ENCODE data around the gene PI4K2A. TPM values are rescaled to one million over a fixed set of nuclear protein-coding genes. Genes with fewer than 3 reads are reported as not detected.

PI4K2A gene
- total and polyA plus RNA-seq, 2 of the 13 experiments (the other 11 are each of a cell fraction or from before 2014, with no cell fraction given), result 10.9 to 14.3 TPM

DNA sequence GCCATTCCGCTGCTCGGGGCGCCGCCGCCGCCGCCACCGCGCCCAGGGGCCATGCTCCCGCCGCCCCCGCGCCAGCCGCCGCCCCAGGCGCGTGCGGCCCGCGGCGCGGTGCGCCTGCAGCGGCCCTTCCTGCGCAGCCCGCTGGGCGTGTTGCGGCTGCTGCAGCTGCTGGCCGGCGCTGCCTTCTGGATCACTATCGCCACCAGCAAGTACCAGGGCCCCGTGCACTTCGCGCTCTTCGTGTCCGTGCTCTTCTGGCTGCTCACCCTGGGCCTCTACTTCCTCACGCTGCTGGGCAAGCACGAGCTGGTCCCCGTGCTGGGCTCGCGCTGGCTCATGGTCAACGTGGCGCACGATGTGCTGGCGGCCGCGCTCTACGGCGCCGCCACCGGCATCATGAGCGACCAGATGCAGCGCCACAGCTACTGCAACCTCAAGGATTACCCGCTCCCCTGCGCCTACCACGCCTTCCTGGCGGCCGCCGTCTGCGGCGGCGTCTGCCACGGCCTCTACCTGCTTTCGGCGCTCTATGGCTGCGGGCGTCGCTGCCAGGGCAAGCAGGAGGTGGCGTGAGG, 73.4 kb downstream of the PI4K2A start:
- FAIRE-seq (no peak), DNase-seq (ENCODE audit: low spot score) (no peak), ATAC-seq (no peak)
- Histone ChIP-seq H3K9me3 (ENCODE audit: low read length) (no peaks in the 10 kb centered on the region), H3K36me3 (replicated peaks in 1 of 2; ENCODE audit: control insufficient read depth in 1 of 2, insufficient read depth in 2 of 2, low read length in 2 of 2) (no peaks in the 10 kb centered on the region), H3K4me3 (replicated peaks in 1 of 3; ENCODE audit: insufficient read depth in 1 of 3, low read depth in 2 of 3, low read length in 3 of 3) (no peak overlapping the region), H2AFZ (ENCODE audit: low read length) (no peak overlapping the region), H3K4me2 (ENCODE audit: low read depth, low read length) (no peak overlapping the region), H3K4me1 (ENCODE audit: insufficient read depth, low read length) (peaks cover 26% of the 10 kb centered on the region), H3K9ac (ENCODE audit: insufficient read depth, low read depth, low read length) (no peak overlapping the region), H3K27ac (ENCODE audit: extremely low read length, insufficient read depth, low read length) (no peak overlapping the region), H3K79me2 (ENCODE audit: insufficient read depth, low read length) (no peaks in the 10 kb centered on the region), H4K20me1 (ENCODE audit: insufficient read depth, low read length) (no peaks in the 10 kb centered on the region), H3K27me3 (ENCODE audit: control insufficient read depth in 1 of 2, insufficient read depth in 2 of 2, low read length in 2 of 2) (peaks cover 0 to 10% of the 10 kb centered on the region in 2 experiments; a peak in 2 of 5 replicates)
- in situ Hi-C loops (cut with HindIII; ENCODE audit: extremely low pct_ligation_motif_present, low pct_unique_long_range_greater_than_20kb) (no loop called here), intact Hi-C loops (cut with micrococcal nuclease; ENCODE audit: unreplicated experiment) (no loop called here)
- 84% methylated on average over 26 of the region's 69 CpGs for WGBS (ENCODE audit: low lambda C conversion rate)
- no TSS peak for BruUV-seq (replicated peaks)
- ChIA-PET CTCF (ENCODE audit: low intra/inter-chr PET ratio, low total read pairs) (no interaction called here), POLR2A (no interaction called here)
- no peak for TF ChIP-seq SAFB2 (CRISPR knock-in tag; IDR thresholded peaks at IDR 0.05; ENCODE audit: borderline replicate concordance, low read depth)
- no peak for TF ChIP-seq CBFB (CRISPR knock-in tag; IDR thresholded peaks at IDR 0.05)

DNA sequence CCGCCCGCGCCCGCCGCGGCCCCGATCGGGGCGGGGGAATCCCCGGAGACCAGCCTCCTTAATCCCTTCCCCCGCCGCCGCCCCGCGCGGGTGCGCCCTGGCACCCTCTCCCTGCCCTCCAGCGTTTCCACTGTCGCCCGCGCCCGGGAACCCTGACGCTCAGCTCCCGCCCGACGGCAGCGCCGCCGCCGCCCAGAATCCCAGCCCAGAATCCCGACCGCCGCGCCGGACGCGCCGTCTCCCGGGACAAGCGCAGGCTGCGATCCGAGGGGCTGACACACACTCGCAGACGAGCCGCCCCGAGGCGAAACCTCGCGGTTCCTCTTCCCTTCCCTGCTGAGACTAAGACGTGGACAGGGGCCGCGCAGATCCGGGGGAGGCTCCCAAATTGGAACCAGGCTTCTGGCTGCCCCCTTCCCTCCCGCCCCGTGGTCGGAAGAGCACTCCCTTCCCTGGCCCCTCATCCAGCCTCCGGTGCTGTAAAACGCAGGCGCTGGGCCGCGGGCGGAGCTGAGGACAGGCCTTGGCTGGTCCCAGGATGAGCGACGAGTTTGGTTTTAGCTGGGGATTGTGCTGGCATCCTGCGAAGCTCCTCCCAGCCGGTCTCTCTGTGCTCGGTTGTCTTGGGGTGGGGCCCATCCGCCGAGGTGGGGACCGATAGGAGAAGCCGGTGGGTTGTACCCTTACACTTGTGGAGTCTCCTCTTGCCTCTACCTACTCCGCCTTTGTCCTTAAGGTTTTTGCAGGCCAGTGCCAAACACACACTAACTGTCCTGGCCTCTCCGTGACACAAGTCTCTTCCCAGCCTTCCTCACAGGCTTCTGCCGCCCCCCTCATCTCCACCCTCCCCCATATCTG, 74.2 kb downstream of the PI4K2A start:
- Histone ChIP-seq H4K20me1 (ENCODE audit: insufficient read depth, low read length) (no peaks in the 10 kb centered on the region), H3K36me3 (replicated peaks in 1 of 2; ENCODE audit: control insufficient read depth in 1 of 2, insufficient read depth in 2 of 2, low read length in 2 of 2) (no peaks in the 10 kb centered on the region), H3K79me2 (ENCODE audit: insufficient read depth, low read length) (no peaks in the 10 kb centered on the region), H3K9me3 (ENCODE audit: low read length) (no peaks in the 10 kb centered on the region), H3K27ac (ENCODE audit: extremely low read length, insufficient read depth, low read length) (no peak overlapping the region), H3K27me3 (ENCODE audit: control insufficient read depth in 1 of 2, insufficient read depth in 2 of 2, low read length in 2 of 2) (peaks cover 0 to 10% of the 10 kb centered on the region in 2 experiments; a peak in 2 of 5 replicates), H3K4me1 (ENCODE audit: insufficient read depth, low read length) (peaks cover 27% of the 10 kb centered on the region), H3K4me2 (ENCODE audit: low read depth, low read length) (no peak overlapping the region), H3K4me3 (replicated peaks in 1 of 3; ENCODE audit: insufficient read depth in 1 of 3, low read depth in 2 of 3, low read length in 3 of 3) (no peak overlapping the region), H3K9ac (ENCODE audit: insufficient read depth, low read depth, low read length) (no peak overlapping the region), H2AFZ (ENCODE audit: low read length) (no peak overlapping the region)
- FAIRE-seq (no peak), ATAC-seq (no peak), DNase-seq (ENCODE audit: low spot score) (no peak)
- 82% methylated on average over 46 of the region's 74 CpGs for WGBS (ENCODE audit: low lambda C conversion rate)
- CTCF ChIA-PET (ENCODE audit: low intra/inter-chr PET ratio, low total read pairs), result no interaction called here
- POLR2A ChIA-PET, result no interaction called here
- BruUV-seq (replicated peaks), result no TSS peak
- in situ Hi-C loops (cut with HindIII; ENCODE audit: extremely low pct_ligation_motif_present, low pct_unique_long_range_greater_than_20kb), result no loop called here
- intact Hi-C loops (cut with micrococcal nuclease; ENCODE audit: unreplicated experiment), result no loop called here
- no peak for TF ChIP-seq NR2F6 (IDR thresholded peaks at IDR 0.05)
- TF ChIP-seq NR2F6 (CRISPR knock-in tag; IDR thresholded peaks at IDR 0.05), result no peak
- no peak for TF ChIP-seq FOXK2 (IDR thresholded peaks at IDR 0.05)
- TF ChIP-seq, protein P1, sequence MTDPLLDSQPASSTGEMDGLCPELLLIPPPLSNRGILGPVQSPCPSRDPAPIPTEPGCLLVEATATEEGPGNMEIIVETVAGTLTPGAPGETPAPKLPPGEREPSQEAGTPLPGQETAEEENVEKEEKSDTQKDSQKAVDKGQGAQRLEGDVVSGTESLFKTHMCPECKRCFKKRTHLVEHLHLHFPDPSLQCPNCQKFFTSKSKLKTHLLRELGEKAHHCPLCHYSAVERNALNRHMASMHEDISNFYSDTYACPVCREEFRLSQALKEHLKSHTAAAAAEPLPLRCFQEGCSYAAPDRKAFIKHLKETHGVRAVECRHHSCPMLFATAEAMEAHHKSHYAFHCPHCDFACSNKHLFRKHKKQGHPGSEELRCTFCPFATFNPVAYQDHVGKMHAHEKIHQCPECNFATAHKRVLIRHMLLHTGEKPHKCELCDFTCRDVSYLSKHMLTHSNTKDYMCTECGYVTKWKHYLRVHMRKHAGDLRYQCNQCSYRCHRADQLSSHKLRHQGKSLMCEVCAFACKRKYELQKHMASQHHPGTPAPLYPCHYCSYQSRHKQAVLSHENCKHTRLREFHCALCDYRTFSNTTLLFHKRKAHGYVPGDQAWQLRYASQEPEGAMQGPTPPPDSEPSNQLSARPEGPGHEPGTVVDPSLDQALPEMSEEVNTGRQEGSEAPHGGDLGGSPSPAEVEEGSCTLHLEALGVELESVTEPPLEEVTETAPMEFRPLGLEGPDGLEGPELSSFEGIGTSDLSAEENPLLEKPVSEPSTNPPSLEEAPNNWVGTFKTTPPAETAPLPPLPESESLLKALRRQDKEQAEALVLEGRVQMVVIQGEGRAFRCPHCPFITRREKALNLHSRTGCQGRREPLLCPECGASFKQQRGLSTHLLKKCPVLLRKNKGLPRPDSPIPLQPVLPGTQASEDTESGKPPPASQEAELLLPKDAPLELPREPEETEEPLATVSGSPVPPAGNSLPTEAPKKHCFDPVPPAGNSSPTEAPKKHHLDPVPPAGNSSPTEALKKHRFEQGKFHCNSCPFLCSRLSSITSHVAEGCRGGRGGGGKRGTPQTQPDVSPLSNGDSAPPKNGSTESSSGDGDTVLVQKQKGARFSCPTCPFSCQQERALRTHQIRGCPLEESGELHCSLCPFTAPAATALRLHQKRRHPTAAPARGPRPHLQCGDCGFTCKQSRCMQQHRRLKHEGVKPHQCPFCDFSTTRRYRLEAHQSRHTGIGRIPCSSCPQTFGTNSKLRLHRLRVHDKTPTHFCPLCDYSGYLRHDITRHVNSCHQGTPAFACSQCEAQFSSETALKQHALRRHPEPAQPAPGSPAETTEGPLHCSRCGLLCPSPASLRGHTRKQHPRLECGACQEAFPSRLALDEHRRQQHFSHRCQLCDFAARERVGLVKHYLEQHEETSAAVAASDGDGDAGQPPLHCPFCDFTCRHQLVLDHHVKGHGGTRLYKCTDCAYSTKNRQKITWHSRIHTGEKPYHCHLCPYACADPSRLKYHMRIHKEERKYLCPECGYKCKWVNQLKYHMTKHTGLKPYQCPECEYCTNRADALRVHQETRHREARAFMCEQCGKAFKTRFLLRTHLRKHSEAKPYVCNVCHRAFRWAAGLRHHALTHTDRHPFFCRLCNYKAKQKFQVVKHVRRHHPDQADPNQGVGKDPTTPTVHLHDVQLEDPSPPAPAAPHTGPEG (CRISPR knock-in tag; IDR thresholded peaks at IDR 0.05), result no peak
- no peak for TF ChIP-seq CBX5 (CRISPR knock-in tag; IDR thresholded peaks at IDR 0.05; ENCODE audit: borderline replicate concordance)
- no peak for TF ChIP-seq MXI1 (IDR thresholded peaks at IDR 0.05; ENCODE audit: borderline replicate concordance, low read depth, low read length)
- TF ChIP-seq NCOA5 (CRISPR knock-in tag; IDR thresholded peaks at IDR 0.05), result no peak
- no peak for TF ChIP-seq AKAP8 (CRISPR knock-in tag; IDR thresholded peaks at IDR 0.05)
- TF ChIP-seq MZF1 (CRISPR knock-in tag; IDR thresholded peaks at IDR 0.05; ENCODE audit: borderline replicate concordance), result no peak
- TF ChIP-seq, protein P2, sequence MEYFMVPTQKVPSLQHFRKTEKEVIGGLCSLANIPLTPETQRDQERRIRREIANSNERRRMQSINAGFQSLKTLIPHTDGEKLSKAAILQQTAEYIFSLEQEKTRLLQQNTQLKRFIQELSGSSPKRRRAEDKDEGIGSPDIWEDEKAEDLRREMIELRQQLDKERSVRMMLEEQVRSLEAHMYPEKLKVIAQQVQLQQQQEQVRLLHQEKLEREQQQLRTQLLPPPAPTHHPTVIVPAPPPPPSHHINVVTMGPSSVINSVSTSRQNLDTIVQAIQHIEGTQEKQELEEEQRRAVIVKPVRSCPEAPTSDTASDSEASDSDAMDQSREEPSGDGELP (IDR thresholded peaks at IDR 0.05; ENCODE audit: borderline replicate concordance, low read depth), result no peak
